OCI-LY7 (cell line): Measurements from ENCODE around the gene VAPB. TPM values are rescaled to one million over a fixed set of nuclear protein-coding genes. Genes with fewer than 3 reads are reported as not detected.

Experiments
- BruUV-seq: library from RNA; stranded (reverse); fragments of 400-500 nt; replicated peaks from 2 replicates; lab custom pipeline; 2021; lab: Mats Ljungman, UMichigan
- CTCF ChIA-PET: fragments of 300-600 bp; sonication (Branson Sonifier 250); formaldehyde crosslinking; loops from one replicate; lab custom pipeline; 2022; ENCODE audit warnings: antibody characterized with exemption; ENCODE audit not compliant: unreplicated experiment; lab: Charles Lee
- POLR2A ChIA-PET: fragments of 300-600 bp; sonication (Branson Sonifier 250); formaldehyde crosslinking; loops from one replicate; lab custom pipeline; 2022; ENCODE audit warnings: antibody characterized with exemption; lab: Charles Lee
- DNase-seq: peaks from one replicate; pipeline ENCODE4 v3.0.0-alpha.2; 2015; ENCODE audit warnings: low spot score
- H2AFZ ChIP-seq: fragments of 200-600 bp; sonication (generic), shearing (Covaris generic); 2 replicates; pipeline ENCODE4 v1.6.1; 2014; ENCODE audit warnings: mild to moderate bottlenecking, antibody characterized with exemption, low read length, moderate library complexity
- H3K27ac ChIP-seq: fragments of 200-600 bp; sonication (generic); 2 replicates; pipeline ENCODE4 v1.5.1; 2014; ENCODE audit warnings: mixed run types, low read depth, mild to moderate bottlenecking, moderate library complexity, low read length, inconsistent platforms; ENCODE audit not compliant: poor library complexity, severe bottlenecking
- H3K36me3 ChIP-seq: fragments of 200-600 bp; sonication (generic); 2 replicates; pipeline ENCODE4 v1.6.1; 2014; ENCODE audit warnings: mild to moderate bottlenecking, antibody characterized with exemption, low read length, moderate library complexity, mixed read lengths; ENCODE audit not compliant: insufficient read depth
- H3K4me1 ChIP-seq: fragments of 200-600 bp; sonication (generic); 2 replicates; pipeline ENCODE4 v1.5.1; 2014; ENCODE audit warnings: mild to moderate bottlenecking, low read length; ENCODE audit not compliant: insufficient read depth, poor library complexity, severe bottlenecking
- H3K4me2 ChIP-seq: fragments of 200-600 bp; sonication (generic); 2 replicates; pipeline ENCODE4 v1.6.1; 2014; ENCODE audit warnings: mild to moderate bottlenecking, low read length
- H3K4me3 ChIP-seq: fragments of 200-600 bp; sonication (generic); 2 replicates; pipeline ENCODE4 v1.5.1; 2014; ENCODE audit warnings: mild to moderate bottlenecking, low read depth, low read length; ENCODE audit not compliant: poor library complexity, severe bottlenecking
- H3K79me2 ChIP-seq: fragments of 200-600 bp; sonication (generic); 2 replicates; pipeline ENCODE4 v1.6.1; 2016; ENCODE audit warnings: low read depth, mild to moderate bottlenecking, low read length, moderate library complexity, mixed read lengths; ENCODE audit not compliant: insufficient read depth
- H3K9me2 ChIP-seq: fragments of 200-600 bp; sonication (generic); 2 replicates; pipeline ENCODE4 v1.6.1; 2016; ENCODE audit warnings: mild to moderate bottlenecking, low read length, mixed read lengths; ENCODE audit not compliant: insufficient read depth
- H3K9me3 ChIP-seq: fragments of 200-600 bp; sonication (generic); 2 replicates; pipeline ENCODE4 v1.6.1; 2014; ENCODE audit warnings: mild to moderate bottlenecking, mixed run types, low read length, mixed read lengths
- H4K20me1 ChIP-seq: fragments of 200-600 bp; sonication (generic); 2 replicates; pipeline ENCODE4 v1.6.1; 2014; ENCODE audit warnings: mild to moderate bottlenecking, antibody characterized with exemption, low read length, moderate library complexity, mixed read lengths; ENCODE audit not compliant: insufficient read depth
- CTCF ChIP-seq: fragments of 200-600 bp; sonication (generic); conservative IDR thresholded peaks from 2 replicates; pipeline ENCODE4 v1.5.1; 2014; ENCODE audit warnings: mild to moderate bottlenecking, antibody characterized with exemption, low read length, moderate library complexity, mixed read lengths
- EZH2phosphoT487 ChIP-seq: fragments of 200-600 bp; sonication (generic); IDR thresholded peaks from 2 replicates; pipeline ENCODE4 v1.6.1; 2018; ENCODE audit warnings: low read depth, borderline replicate concordance, mild to moderate bottlenecking, mixed run types, antibody characterized with exemption, low read length, moderate library complexity, mixed read lengths
- intact Hi-C: fragments of 100-400 bp; cut with micrococcal nuclease; formaldehyde crosslinking; loops from one replicate; pipeline ENCODE4 v1.10.0; 2022; ENCODE audit not compliant: unreplicated experiment
- total RNA-seq, 2 experiments: library from RNA; depleted of rRNA in 1 of 2; stranded (reverse); fragments of >200 nt in 1 of 2; shearing (Covaris generic) in 1 of 2; gene quantifications; 2 replicates each; pipeline ENCODE4 v1.2.3, GENCODE V29; 2014 to 2022

The VAPB gene
- total RNA-seq, 2 experiments from 2014 or later = 13.3 to 43.2 TPM

- no TSS peak for BruUV-seq
- Histone ChIP-seq H3K9me3 (no peaks in the 10 kb centered on the region), H3K9me2 (no peaks in the 10 kb centered on the region), H3K4me3 (no peak overlapping the region), H3K79me2 (0 out of 2 replicates have a peak, but pooled peaks cover 4% of the 10 kb centered on the region), H3K27ac (no peak overlapping the region), H3K4me2 (no peak overlapping the region), H3K4me1 (no peaks in the 10 kb centered on the region), H2AFZ (no peak overlapping the region), H4K20me1 (no peaks in the 10 kb centered on the region), H3K36me3 (peaks cover 5% of the 10 kb centered on the region)
- intact Hi-C loops = no loop called here
- DNase-seq = no peak
- POLR2A ChIA-PET = no interaction called here
- CTCF ChIA-PET = no interaction called here
- TF ChIP-seq EZH2phosphoT487 (no peak), CTCF (no peak)
These were observed 48.9 kb upstream of the VAPB start for GRCh38 chr20:58340151-58340550.

- POLR2A ChIA-PET = interaction anchor here (0.6 kb wide), 1 partner anchor 25 kb away, joined by 5 read pairs; no protein-coding TSS in a partner anchor
- H3K4me2 ChIP-seq = no peak overlapping the region
These were observed 48.2 kb upstream of the VAPB start for GRCh38 chr20:58340853-58341252.

More at GRCh38 chr20:58340853-58341252, 48.2 kb upstream of the VAPB start:
- H3K9me3 ChIP-seq = no peaks in the 10 kb centered on the region
- DNase-seq = no peak
- H3K36me3 ChIP-seq = peaks cover 12% of the 10 kb centered on the region
- H3K9me2 ChIP-seq = no peaks in the 10 kb centered on the region
- CTCF ChIA-PET = no interaction called here
- intact Hi-C loops = no loop called here
- no TSS peak for BruUV-seq
- H2AFZ ChIP-seq = no peak overlapping the region
- H3K4me1 ChIP-seq = no peaks in the 10 kb centered on the region
- H3K27ac ChIP-seq = no peak overlapping the region
- no peak for TF ChIP-seq EZH2phosphoT487
- TF ChIP-seq CTCF = no peak
- H3K4me3 ChIP-seq = no peak overlapping the region
- H4K20me1 ChIP-seq = no peaks in the 10 kb centered on the region
- 0 out of 2 replicates have a peak, but pooled peaks cover 4% of the 10 kb centered on the region for H3K79me2 ChIP-seq
